ENCODE data around the gene TPCN1.

- TF ChIP-seq POLR2A (IDR thresholded peaks at IDR 0.05) (no peak), CTCF (IDR thresholded peaks at IDR 0.05) (no peak)
Measured at GRCh38 chr12:113248051-113248825, 27.0 kb downstream of the TPCN1 start.
